OCI-LY3 (cell line): Measurements from ENCODE around the gene IQCN.

ENCODE experiments used
- CTCF ChIP-seq: fragments of 200-600, 300-600 bp; sonication (generic); IDR thresholded peaks from 2 replicates; pipeline ENCODE4 v1.5.1; 2014; ENCODE audit warnings: antibody characterized with exemption, low read length, low read depth
- EZH2phosphoT487 ChIP-seq: fragments of 200-600 bp; shearing (Covaris generic); IDR thresholded peaks from 2 replicates; pipeline ENCODE4 v1.6.1; 2018; ENCODE audit warnings: antibody characterized with exemption, mixed run types, low read depth

DNA sequence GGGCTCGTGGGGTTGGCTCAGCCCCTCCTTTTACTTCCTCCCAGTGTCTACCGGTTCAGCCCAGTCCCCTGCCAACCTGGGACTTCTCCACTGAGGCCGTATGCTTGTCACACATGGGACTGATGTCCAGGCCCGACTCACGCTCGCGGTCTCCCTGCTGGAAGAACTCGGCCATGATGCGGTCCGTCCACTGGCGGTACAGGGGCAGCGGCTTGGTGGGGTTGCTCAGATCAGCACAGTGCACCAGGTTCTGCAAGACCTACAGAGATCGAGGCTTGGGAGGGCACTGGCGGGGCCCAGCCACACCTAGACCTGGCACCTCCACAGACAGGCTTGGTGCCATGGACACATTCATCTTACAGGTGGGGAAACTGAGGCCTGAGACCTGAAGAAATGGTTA, 62.6 kb downstream of the IQCN start:
- TF ChIP-seq CTCF (no peak), EZH2phosphoT487 (no peak)
